GM18498 (cell line): ENCODE data around the gene ETV6.
"Not testable (repeated sequence)": the region's sequence is repeated elsewhere in the genome, so short reads cannot be mapped to it uniquely, and the experiment has no call there.

Source experiments
- ATAC-seq: cut with Tn5 transposase; IDR thresholded peaks from one replicate; pipeline ENCODE4 v1.9.1; 2021; ENCODE audit warnings: mild to moderate bottlenecking, moderate library complexity; ENCODE audit not compliant: unreplicated experiment

The ETV6 gene

DNA sequence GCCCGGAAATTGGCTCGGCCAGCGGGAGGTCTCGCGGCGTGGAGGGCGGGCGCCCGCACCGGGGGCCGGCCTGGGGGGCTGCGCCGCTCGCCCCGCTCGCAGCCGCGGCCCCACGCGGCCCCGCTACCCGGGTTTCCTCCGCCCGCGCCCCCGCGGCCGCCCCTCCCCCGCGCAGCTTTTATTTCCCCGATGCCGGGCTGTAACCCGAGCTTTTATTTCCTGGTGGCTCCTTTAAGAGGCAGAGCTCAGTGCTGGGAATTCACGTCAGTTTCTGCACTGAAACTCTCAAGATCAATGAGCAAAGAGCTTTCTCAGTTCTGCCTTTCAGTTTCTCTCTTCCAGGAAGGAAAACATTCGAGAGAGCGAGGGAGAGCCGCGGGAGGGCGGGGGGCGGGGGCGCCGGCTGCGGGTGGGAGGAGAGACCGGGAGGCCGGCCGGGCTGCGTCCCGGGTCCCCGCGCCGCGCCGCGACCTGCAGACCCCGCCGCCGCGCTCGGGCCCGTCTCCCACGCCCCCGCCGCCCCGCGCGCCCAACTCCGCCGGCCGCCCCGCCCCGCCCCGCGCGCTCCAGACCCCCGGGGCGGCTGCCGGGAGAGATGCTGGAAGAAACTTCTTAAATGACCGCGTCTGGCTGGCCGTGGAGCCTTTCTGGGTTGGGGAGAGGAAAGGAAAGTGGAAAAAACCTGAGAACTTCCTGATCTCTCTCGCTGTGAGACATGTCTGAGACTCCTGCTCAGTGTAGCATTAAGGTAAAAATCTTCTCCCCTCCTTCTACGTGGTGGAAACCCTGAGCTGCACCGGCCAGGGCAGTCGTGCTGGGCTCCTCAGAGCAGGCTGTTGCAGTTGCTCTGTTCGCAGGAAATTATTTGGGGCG is at the start of gene ETV6:
Gene ETV6, plus strand, starts transcription at position 262 of the 873 bp plus-strand sequence. Its CDS starts 454 bp downstream, at position 716.
- ATAC-seq = peak; percentile 62

DNA sequence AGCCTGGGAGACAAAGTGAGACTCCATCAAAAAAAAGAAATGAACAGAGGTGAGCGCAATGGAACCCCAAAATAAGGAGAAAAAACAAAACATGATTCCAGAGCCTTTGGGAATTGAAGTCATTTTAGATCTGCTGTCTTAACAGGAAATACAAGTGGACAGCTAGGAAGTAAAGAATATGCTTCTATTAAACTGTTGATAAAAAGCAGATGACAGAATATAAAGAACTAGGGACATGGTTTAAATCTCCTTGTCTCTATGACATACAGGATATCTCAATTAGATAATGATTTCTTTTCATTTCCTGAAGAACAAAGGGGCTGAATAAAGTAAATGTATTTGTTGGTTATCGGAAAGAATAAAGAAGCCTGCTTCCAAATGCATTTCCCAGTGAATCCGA is 49.3 kb upstream of the ETV6 start:
- ATAC-seq = no peak

GRCh38 chr12:11601647-11602046 is 47.8 kb upstream of the ETV6 start:
- ATAC-seq = no peak

DNA sequence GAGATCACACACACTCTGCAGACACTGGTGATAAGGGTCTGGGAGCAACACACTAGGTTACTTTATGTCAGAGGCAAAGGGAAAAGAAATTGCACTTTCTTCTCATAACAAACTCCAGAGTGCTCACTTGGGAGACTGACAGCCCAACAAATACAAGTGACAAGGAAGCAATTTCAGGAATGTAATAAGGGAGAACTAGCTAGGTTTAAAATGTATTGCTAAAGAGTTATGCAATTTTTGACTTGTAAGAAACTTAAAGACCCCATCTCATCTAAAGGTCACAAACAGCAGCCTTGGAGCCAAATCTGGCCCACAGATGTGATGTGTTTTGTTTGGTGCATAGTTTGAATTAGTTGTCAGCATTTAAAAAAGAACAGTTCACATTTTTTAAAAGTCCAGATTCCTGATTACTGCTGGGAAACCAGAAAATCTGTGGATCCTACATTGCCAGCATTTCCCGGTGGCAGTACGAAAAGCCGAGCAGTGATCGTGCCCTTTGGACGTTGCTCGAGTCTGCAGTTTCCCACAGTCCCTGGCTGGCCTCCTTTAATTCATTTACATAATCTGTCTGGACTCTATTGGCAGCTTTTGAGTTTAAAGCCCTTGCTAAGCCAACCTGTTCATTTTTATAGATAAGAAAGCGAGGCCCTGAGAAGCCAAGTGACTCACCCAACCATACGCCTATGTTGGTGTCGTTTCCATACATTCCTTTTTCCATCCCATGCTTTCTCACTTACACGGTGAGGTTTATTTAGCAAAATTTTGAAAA is 42.0 kb upstream of the ETV6 start:
- ATAC-seq = no peak

- ATAC-seq = no peak
Measured at GRCh38 chr12:11609045-11609444, 40.4 kb upstream of the ETV6 start.

DNA sequence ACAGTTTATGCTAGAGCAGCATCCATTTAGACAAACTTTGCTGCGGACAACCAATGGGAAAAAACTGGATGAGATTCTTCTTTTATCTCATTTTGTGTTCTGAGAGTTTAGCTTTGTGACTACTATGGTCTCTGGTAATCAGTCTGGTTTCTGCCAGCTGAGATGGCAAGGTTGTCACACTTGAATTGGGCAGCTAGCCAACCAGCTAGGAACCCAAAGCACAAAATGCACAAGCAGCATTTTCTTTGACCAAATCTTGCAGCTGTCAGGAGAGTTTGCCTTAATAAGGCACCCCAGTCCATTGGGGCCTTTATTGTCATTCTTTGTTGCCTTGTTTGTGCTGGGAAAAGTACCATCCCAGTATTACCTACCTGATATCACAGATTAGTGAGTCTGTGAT is 34.0 kb upstream of the ETV6 start:
- ATAC-seq = no peak

- no peak for ATAC-seq
Measured at GRCh38 chr12:11618046-11618445, 31.4 kb upstream of the ETV6 start.

DNA sequence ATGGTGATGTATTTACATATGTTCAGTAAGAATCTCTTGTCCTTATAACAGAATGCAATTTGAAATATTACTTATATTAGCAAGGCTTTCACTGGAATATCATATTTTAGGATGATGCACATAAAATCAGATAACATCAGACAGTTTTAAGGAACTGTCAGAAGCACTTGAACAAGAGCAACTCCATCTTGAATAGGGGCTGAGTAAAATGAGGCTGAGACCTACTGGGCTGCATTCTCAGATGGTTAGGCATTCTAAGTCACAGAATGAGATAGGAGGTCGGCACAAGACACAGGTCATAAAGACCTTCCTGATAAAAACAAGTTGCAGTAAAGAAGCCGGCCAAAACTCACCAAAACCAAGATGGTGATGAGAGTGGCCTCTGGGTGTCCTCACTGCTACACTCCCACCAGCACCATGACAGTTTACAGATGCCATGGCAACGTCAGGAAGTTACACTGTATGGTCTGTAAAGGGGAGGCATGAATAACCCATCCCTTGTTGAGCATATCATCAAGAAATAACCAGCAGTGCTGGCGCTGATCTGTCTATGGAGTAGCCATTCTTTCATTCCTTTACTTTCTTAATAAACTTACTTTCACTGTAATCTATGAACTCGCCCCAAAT is 27.6 kb upstream of the ETV6 start:
- ATAC-seq = no peak

DNA sequence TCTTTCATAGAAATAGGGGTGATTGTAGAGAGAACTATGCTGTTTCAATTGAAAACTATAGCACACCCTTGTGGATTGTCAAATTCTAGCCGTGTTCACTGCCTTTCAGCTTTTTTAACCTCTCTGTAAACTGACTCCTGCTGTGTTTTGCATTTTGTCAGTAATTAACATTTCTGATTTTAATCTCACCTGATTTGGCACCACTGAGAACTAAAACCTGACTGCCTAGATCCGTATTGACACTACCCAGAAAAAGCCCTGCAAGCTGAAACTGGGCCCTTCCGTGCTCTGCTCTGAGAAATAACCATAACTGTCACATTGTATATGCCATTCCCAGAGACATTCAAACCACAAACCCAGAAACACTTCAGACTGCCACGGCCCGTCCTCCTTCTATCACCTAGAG is 26.6 kb upstream of the ETV6 start:
- ATAC-seq = no peak

GRCh38 chr12:11623382-11623781 is 26.1 kb upstream of the ETV6 start:
- no peak for ATAC-seq

DNA sequence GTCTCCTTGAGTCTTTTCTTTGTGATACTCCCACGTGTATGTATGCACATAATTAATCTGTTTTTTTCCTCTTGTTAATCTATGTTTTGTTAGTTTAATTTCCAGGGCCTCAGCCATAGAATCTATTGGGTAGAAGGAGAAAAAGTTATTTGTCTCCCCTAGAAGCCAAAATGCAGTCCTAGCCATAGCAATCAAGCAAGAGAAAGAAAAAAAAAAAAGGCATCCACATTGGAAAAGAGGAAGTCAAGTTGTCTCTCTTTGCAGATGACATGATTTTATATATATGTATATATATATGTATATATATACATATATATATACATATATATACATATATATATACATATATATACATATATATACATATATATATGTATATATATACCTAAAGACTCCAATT is 25.4 kb upstream of the ETV6 start:
- ATAC-seq = no peak

DNA sequence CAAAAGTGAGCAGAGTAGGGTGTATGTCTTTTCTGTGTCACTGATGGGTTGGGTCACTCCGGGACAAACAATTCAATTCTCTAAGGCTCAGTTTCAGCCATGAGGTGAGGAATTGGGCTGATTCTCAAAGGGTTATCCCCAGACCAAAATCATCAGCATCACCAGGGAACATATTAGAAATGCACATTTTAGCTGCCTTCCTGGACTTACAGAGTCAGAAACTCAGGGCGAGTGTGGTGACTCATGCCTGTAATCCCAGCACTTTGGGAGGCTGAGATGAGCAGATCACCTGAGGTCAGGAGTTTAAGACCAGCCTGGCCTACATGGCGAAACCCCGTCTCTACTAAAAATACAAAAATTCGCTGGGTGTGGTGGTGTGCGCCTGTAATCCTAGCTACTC is 21.8 kb upstream of the ETV6 start:
- ATAC-seq = not testable (repeated sequence)

GRCh38 chr12:11628353-11628752 is 21.1 kb upstream of the ETV6 start:
- no peak for ATAC-seq

GRCh38 chr12:11630046-11630706 is 19.3 kb upstream of the ETV6 start:
- ATAC-seq = no peak

- ATAC-seq = no peak
Measured at GRCh38 chr12:11631288-11631687, 18.2 kb upstream of the ETV6 start.

- ATAC-seq = not testable (repeated sequence)
Measured at GRCh38 chr12:11631881-11632280, 17.6 kb upstream of the ETV6 start.

GRCh38 chr12:11633968-11634367 is 15.5 kb upstream of the ETV6 start:
- ATAC-seq = no peak

GRCh38 chr12:11635341-11635740 is 14.1 kb upstream of the ETV6 start:
- no peak for ATAC-seq

DNA sequence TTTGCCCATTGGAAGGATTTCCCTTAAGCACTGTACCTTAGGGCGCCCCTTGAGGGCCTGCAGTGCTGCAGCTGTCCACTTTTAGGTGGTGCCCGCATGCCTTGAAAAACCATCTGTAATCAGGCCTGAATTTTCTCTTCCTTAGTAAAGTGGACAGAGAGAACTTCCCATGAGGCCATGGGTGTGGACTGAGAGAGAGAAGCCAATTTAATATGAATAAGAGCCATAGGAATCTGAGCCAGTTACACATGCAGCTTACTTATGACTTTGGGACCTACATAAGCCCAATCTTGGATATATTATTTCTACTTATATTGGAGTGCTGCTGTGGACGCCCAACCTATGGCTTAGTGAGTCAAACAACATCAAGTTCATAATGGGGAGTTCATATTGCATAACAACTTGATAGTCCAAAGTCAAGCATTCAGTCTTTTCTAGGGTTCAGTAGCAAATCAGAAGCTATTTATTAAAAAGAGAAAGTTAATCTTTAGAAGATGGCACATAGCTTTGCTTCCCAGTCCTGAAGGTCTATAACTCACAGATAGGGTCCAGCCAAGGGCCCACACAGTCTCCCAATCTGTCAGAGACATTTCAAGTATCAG is 11.1 kb upstream of the ETV6 start:
- ATAC-seq = no peak

- no peak for ATAC-seq
Measured at GRCh38 chr12:11639454-11639853, 10.0 kb upstream of the ETV6 start.

- ATAC-seq = no peak
Measured at GRCh38 chr12:11641522-11641921, 8.0 kb upstream of the ETV6 start.
